ENCODE results near the gene CADM2.
"Not testable (repeated sequence)": the region's sequence is repeated elsewhere in the genome, so short reads cannot be mapped to it uniquely, and the experiment has no call there.

Gene CADM2

DNA sequence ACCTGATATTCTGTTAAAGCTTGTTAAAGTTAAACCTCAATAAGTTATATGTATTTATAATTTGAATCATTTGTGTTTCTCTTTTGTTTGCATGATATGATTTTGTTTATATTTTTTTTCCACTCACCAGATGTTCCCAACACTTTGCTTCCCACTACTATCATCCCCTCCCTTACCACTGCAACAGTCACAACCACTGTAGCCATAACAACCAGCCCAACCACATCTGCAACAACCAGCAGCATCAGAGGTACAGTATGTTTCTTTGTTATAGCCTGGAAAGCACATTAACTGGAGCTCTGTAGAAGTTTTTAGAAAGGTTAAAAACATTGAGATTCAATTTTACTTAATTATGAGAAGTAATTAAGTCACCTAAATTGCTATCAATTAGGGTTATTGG is 1020.2 kb downstream of the CADM2 start:
- DNase-seq (ENCODE audit: low read depth), result no peak
- no peak overlapping the region for H3K4me3 ChIP-seq (ENCODE audit: control insufficient read depth, low read depth, low read length)
- TF ChIP-seq, protein P1, sequence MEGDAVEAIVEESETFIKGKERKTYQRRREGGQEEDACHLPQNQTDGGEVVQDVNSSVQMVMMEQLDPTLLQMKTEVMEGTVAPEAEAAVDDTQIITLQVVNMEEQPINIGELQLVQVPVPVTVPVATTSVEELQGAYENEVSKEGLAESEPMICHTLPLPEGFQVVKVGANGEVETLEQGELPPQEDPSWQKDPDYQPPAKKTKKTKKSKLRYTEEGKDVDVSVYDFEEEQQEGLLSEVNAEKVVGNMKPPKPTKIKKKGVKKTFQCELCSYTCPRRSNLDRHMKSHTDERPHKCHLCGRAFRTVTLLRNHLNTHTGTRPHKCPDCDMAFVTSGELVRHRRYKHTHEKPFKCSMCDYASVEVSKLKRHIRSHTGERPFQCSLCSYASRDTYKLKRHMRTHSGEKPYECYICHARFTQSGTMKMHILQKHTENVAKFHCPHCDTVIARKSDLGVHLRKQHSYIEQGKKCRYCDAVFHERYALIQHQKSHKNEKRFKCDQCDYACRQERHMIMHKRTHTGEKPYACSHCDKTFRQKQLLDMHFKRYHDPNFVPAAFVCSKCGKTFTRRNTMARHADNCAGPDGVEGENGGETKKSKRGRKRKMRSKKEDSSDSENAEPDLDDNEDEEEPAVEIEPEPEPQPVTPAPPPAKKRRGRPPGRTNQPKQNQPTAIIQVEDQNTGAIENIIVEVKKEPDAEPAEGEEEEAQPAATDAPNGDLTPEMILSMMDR (IDR thresholded peaks at IDR 0.05; ENCODE audit: control insufficient read depth, insufficient read depth, low read depth, low read length, missing control alignments), result no peak

DNA sequence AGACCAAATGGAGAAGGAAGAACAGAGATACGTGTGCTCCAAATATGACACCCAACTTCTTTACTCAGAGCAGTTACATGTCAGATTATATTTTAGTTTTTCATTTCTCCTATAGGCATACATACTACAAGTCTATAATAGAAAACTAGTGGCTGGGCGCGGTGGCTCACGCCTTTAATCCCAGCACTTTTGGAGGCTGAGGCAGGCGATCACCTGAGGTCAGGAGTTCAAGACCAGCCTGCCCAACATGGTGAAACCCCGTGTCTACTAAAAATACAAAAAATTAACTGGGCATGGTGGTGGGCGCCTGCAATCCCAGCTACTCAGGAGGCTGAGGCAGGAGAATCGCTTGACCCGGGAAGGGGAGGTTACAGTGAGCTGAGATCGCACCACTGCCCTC is 1030.8 kb downstream of the CADM2 start:
- H3K4me3 ChIP-seq (ENCODE audit: control insufficient read depth, low read depth, low read length); DNase-seq (ENCODE audit: low read depth): not testable (repeated sequence)

DNA sequence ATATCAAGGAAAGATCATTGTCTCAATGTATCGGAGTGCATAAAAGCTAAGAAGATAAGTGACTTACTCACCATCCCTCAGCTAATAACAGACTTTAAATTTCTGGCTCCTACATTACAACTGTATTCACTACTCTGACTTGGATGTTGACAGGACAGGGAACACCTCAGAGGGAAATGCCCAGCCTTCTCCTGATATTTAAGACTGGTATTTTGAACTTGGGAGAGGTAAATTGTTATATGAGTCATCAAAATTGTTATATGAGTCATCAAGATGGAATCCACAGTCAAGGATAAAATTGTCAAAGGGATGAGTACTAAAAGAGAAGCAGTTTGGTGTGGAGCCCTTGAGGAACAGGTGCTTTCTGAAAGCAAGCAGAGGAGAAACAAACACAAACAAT is 1070.8 kb downstream of the CADM2 start:
- TF ChIP-seq, protein P1 (IDR thresholded peaks at IDR 0.05; ENCODE audit: control insufficient read depth, insufficient read depth, low read depth, low read length, missing control alignments), result no peak
- no peak for DNase-seq (ENCODE audit: low read depth)
- H3K4me3 ChIP-seq (ENCODE audit: control insufficient read depth, low read depth, low read length), result no peak overlapping the region

- DNase-seq (ENCODE audit: low read depth), result no peak
- no peak overlapping the region for H3K4me3 ChIP-seq (ENCODE audit: control insufficient read depth, low read depth, low read length)
- TF ChIP-seq, protein P1 (IDR thresholded peaks at IDR 0.05; ENCODE audit: control insufficient read depth, insufficient read depth, low read depth, low read length, missing control alignments), result no peak
Observed at GRCh38 chr3:86037916-86038315, 1079.1 kb downstream of the CADM2 start.

DNA sequence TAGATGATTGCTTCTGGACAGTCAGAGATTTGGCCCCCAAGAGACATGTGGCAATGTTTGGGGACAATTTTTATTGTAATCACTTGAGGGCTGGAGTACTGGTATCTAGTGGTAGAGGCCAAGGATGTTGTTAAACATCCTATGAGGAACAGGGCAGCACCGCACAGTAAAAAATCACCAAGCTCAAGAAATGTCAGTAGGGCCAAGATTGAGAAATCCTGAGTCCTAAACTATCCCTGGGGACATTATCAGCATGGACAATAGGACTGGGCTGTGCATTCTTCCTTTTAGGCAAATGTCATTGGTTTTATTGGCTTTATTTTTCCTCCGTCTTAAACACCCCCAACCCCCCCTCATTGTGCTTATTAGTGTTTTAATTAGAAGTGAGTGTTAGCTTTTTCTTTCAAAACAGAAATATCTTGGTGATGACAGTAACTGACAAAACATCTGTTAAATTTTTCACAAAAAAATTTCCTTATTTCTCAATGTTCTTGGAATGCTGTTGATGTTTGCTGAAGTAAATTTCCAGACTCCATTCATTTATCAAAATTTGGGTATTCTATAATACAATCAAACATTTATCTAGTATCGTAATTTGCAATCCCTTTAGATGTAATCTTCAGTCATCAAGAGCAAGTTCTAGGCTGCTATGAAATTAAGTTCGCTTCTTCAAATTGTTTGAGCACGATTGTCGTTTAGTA is 1087.8 kb downstream of the CADM2 start:
- TF ChIP-seq, protein P1 (IDR thresholded peaks at IDR 0.05; ENCODE audit: control insufficient read depth, insufficient read depth, low read depth, low read length, missing control alignments), result no peak
- H3K4me3 ChIP-seq (ENCODE audit: control insufficient read depth, low read depth, low read length), result no peak overlapping the region
- no peak for DNase-seq (ENCODE audit: low read depth)

- H3K4me3 ChIP-seq (ENCODE audit: control insufficient read depth, low read depth, low read length), result no peak overlapping the region
- DNase-seq (ENCODE audit: low read depth), result no peak
- TF ChIP-seq, protein P1 (IDR thresholded peaks at IDR 0.05; ENCODE audit: control insufficient read depth, insufficient read depth, low read depth, low read length, missing control alignments), result no peak
Observed at GRCh38 chr3:86047161-86047560, 1088.4 kb downstream of the CADM2 start.

DNA sequence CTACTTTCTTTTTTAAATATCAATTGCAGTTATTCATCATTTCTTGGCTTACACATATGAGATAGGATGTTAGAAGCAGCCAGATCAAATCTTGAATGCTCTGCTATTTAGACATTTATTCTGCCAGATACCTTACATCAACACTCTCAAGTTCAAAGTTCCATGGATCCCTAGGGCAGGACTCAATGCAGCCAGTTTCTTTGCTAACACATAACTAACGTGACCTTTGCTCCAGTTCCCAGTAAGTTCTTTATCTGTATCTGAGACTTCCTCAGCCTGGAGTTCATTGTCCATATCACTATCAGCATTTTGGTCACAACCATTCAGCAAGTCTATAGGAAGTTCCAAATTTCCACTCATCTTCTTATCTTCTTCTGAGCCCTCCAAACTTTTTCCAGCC is 1092.3 kb downstream of the CADM2 start:
- H3K4me3 ChIP-seq (ENCODE audit: control insufficient read depth, low read depth, low read length), result no peak overlapping the region
- no peak for DNase-seq (ENCODE audit: low read depth)
- TF ChIP-seq, protein P1 (IDR thresholded peaks at IDR 0.05; ENCODE audit: control insufficient read depth, insufficient read depth, low read depth, low read length, missing control alignments), result no peak
